GM21529 (cell line): ENCODE data around the gene MT1A.

Source experiments
- ATAC-seq: cut with Tn5 transposase; IDR thresholded peaks from one replicate; pipeline ENCODE4 v1.9.1; 2021; ENCODE audit not compliant: unreplicated experiment

MT1A gene

GRCh38 chr16:56675685-56676210, 37.3 kb downstream of the MT1A start:
- ATAC-seq, result no peak

GRCh38 chr16:56677474-56677873, 39.0 kb downstream of the MT1A start:
- ATAC-seq, result no peak

GRCh38 chr16:56679078-56679730, 40.7 kb downstream of the MT1A start:
- ATAC-seq, result no peak

GRCh38 chr16:56679818-56680217, 41.4 kb downstream of the MT1A start:
- ATAC-seq, result no peak

GRCh38 chr16:56681939-56682702, 43.7 kb downstream of the MT1A start, which contains the start of gene MT1X:
MT1X (plus strand) TSS chr16:56682470; CDS start chr16:56682541, 71 bp downstream.
- ATAC-seq, result peak; percentile 96

GRCh38 chr16:56682703-56683397, 44.4 kb downstream of the MT1A start:
- no peak for ATAC-seq

GRCh38 chr16:56683424-56684172, 45.1 kb downstream of the MT1A start:
- no peak for ATAC-seq

- ATAC-seq, result no peak
Observed at GRCh38 chr16:56684256-56684925, 45.9 kb downstream of the MT1A start.

- ATAC-seq, result no peak
Observed at GRCh38 chr16:56684926-56685590, 46.6 kb downstream of the MT1A start.

GRCh38 chr16:56686758-56687157, 48.3 kb downstream of the MT1A start:
- no peak for ATAC-seq

GRCh38 chr16:56688762-56689161, 50.3 kb downstream of the MT1A start:
- ATAC-seq, result no peak

- ATAC-seq, result no peak
Observed at GRCh38 chr16:56689171-56689570, 50.7 kb downstream of the MT1A start.
